ENCODE data around the gene OR5T3. TPM values are rescaled to one million over a fixed set of nuclear protein-coding genes. Genes with fewer than 3 reads are reported as not detected.

OR5T3 gene
- not detected in 5 replicates for total RNA-seq (2022; extraction: Qiagen RNA extraction; ENCODE audit: low read depth)

DNA sequence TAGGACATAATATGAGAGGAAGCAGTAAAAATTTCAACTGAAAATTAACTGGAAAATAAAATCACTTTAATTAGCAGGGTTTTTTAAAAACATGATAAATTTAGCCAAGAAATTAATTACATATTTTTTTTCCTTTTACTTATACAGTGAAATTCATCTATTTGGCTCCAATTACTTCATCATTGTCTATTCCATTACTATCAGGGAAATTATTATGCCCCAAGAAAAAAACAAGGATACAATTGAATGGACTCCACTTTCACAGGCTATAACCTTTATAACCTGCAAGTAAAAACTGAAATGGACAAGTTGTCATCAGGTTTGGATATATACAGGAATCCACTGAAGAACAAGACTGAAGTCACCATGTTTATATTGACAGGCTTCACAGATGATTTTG lies at the start of gene OR5T3:
Gene OR5T3 (plus strand): TSS at position 301 of the 400 bp plus-strand sequence. CDS start 0 bp downstream, at position 301.

DNA sequence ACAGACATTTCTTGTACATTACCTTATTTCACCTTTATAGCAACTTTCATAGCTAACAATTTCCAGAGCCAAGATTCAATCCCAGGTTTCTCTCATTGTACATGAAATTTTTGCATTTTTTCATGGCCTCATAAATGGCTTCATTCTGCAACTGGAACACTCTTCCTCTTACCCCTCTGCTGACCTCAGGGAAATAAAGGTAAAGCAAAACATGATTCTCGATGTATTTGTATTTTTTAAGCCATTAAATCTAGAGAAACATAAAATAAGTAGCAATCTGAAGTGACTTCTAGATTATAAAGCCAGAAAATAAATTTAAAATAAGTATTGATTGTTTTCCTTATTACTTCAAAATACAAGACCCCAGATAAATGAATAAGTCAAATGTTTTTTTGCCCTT lies 17.9 kb upstream of the OR5T3 start, which contains the start of gene OR5T2:
Gene OR5T2 (minus strand): TSS at position 101 of the 400 bp plus-strand sequence. CDS start 1,193 bp downstream, outside the sequence.

DNA sequence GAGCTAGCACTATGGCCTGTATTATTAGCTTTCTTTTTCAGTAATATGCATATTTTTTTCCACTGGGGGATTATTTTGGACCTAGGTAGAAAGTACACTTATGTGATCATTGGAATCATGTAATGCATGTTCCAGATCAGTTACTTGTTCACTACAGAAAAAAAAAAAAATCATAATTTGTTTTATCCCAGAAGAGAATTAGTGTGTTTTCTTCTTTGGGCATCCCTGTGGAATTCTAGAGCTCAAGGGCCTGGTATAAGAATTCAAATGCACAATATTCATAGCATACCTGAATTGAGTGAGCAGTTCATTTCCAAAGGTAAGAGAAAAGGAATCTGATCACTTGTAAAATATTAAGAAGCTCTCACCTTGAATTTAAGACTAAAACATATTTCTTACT lies 21.8 kb downstream of the OR5T3 start, which contains the start of gene OR5T1:
Gene OR5T1 (plus strand): TSS at position 301 of the 400 bp plus-strand sequence. CDS start 1,485 bp downstream, outside the sequence.

DNA sequence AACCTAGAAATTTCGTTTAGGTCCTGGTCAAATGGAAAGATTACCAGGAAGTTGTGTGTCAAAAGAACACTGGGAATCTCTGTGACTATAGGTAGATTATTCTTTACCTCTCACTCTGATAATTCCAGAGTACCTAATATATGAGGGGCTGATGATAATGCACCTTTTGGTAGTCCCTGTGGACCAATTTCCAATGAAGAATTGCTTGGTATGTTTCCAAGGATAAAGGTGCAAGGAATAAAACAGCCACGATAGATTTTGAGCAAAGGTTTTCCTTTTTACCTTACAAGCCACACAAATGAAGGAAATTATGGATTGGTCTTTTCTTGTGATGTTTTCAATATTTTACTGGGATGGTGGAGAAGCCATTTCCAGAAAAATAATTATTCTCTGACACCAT lies 40.1 kb downstream of the OR5T3 start, which contains the start of gene OR8H1:
Gene OR8H1 (minus strand): TSS at position 101 of the 400 bp plus-strand sequence. CDS start 1,192 bp downstream, outside the sequence.

Other genes starting within 250 kb of the OR5T3 start
- gene OR5AS1, start 224.6 kb upstream of the OR5T3 start, total RNA-seq (2022; extraction: Qiagen RNA extraction; ENCODE audit: low read depth), result not detected in 5 replicates
- not detected in 5 replicates for gene OR8I2, start 158.9 kb upstream of the OR5T3 start, total RNA-seq (2022; extraction: Qiagen RNA extraction; ENCODE audit: low read depth)
- not detected in 5 replicates for gene OR8H2, start 148.6 kb upstream of the OR5T3 start, total RNA-seq (2022; extraction: Qiagen RNA extraction; ENCODE audit: low read depth)
- gene OR8H3, start 129.9 kb upstream of the OR5T3 start, total RNA-seq (2022; extraction: Qiagen RNA extraction; ENCODE audit: low read depth), result not detected in 5 replicates
- gene OR8J3, start 112.1 kb upstream of the OR5T3 start, total RNA-seq (2022; extraction: Qiagen RNA extraction; ENCODE audit: low read depth), result not detected in 5 replicates
- gene OR8K5, start 91.9 kb upstream of the OR5T3 start, total RNA-seq (2022; extraction: Qiagen RNA extraction; ENCODE audit: low read depth), result not detected in 5 replicates
- gene OR5J2, start 75.6 kb upstream of the OR5T3 start, total RNA-seq (2022; extraction: Qiagen RNA extraction; ENCODE audit: low read depth), result not detected in 5 replicates
- gene OR5T2, start 18.0 kb upstream of the OR5T3 start, total RNA-seq (2022; extraction: Qiagen RNA extraction; ENCODE audit: low read depth), result not detected in 5 replicates
- not detected in 5 replicates for gene OR5T1, start 21.9 kb downstream of the OR5T3 start, total RNA-seq (2022; extraction: Qiagen RNA extraction; ENCODE audit: low read depth)
- not detected in 5 replicates for gene OR8H1, start 40.0 kb downstream of the OR5T3 start, total RNA-seq (2022; extraction: Qiagen RNA extraction; ENCODE audit: low read depth)
- not detected in 5 replicates for gene OR8K3, start 62.9 kb downstream of the OR5T3 start, total RNA-seq (2022; extraction: Qiagen RNA extraction; ENCODE audit: low read depth)
- not detected in 5 replicates for gene OR8K1, start 93.8 kb downstream of the OR5T3 start, total RNA-seq (2022; extraction: Qiagen RNA extraction; ENCODE audit: low read depth)
- not detected in 5 replicates for gene OR8J1, start 102.0 kb downstream of the OR5T3 start, total RNA-seq (2022; extraction: Qiagen RNA extraction; ENCODE audit: low read depth)
- not detected in 5 replicates for gene OR8U1, start 123.4 kb downstream of the OR5T3 start, total RNA-seq (2022; extraction: Qiagen RNA extraction; ENCODE audit: low read depth)
- not detected in 5 replicates for gene OR5AL1, start 160.4 kb downstream of the OR5T3 start, total RNA-seq (2022; extraction: Qiagen RNA extraction; ENCODE audit: low read depth)
- not detected in 5 replicates for gene OR5M3, start 221.1 kb downstream of the OR5T3 start, total RNA-seq (2022; extraction: Qiagen RNA extraction; ENCODE audit: low read depth)
- not detected in 5 replicates for gene OR5M8, start 239.1 kb downstream of the OR5T3 start, total RNA-seq (2022; extraction: Qiagen RNA extraction; ENCODE audit: low read depth)

Measured in A549 treated with RU486 at 1 μM for 4 hours (cell line).